KBM-7 (cell line): ENCODE results near the gene SCT.

Experiments used
- DNase-seq: peaks from one replicate; pipeline ENCODE4 v3.0.0-alpha.2; 2015
- in situ Hi-C: fragments of 300-500 bp; cut with MboI; formaldehyde crosslinking; loops from 2 replicates; pipeline ENCODE4 v1.14.3; 2020; ENCODE audit warnings: low sequenced_read_pairs, low pct_unique_long_range_greater_than_20kb, mixed read lengths

Gene SCT

DNA sequence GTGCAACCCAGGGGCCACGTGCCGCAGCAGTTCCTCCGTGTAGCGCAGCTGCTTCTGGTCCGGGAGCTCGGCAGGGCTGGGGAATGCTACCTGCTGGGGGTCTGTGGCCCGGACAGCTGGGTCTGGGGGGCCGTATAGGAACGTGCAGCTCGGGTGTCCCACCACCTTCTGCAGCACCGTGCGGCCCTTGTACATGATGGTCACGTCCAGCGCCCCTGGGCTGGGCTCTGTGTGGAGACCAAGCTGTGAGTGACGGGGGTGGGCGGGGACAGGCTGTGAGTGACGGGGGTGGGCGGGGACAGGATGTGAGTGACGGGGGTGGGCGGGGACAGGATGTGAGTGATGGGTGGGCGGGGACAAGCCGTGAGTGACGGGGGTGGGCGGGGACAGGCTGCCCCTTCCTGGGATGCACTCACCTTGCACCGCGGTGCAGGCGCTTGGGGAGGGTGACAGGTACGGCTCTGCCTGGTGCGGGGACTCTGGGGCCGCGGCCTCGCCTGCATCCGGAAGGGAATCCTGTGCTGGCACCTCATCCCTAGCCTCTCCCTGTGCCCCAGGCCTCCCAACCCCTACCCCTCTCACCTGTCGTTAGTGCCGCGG, 13.5 kb downstream of the SCT start:
- no peak for DNase-seq
- in situ Hi-C loops = no loop called here

DNA sequence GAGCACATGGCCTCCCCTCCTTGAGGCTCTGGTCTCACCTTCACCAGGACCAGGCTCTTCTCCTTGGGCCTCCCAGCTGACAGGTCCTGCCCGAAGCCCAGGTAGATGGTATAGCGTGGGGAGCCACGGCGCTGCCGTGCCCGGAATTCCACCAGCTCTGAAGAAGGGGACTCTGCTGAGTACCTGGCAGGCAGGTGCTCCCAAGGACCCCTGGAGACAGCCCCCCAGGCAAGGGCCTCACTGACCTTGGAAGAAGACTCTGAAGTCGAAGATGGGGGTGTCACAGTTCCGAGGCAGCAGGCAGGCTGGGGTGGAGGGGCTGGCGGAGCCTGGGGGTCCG, 14.1 kb downstream of the SCT start:
- in situ Hi-C loops = no loop called here
- no peak for DNase-seq

DNA sequence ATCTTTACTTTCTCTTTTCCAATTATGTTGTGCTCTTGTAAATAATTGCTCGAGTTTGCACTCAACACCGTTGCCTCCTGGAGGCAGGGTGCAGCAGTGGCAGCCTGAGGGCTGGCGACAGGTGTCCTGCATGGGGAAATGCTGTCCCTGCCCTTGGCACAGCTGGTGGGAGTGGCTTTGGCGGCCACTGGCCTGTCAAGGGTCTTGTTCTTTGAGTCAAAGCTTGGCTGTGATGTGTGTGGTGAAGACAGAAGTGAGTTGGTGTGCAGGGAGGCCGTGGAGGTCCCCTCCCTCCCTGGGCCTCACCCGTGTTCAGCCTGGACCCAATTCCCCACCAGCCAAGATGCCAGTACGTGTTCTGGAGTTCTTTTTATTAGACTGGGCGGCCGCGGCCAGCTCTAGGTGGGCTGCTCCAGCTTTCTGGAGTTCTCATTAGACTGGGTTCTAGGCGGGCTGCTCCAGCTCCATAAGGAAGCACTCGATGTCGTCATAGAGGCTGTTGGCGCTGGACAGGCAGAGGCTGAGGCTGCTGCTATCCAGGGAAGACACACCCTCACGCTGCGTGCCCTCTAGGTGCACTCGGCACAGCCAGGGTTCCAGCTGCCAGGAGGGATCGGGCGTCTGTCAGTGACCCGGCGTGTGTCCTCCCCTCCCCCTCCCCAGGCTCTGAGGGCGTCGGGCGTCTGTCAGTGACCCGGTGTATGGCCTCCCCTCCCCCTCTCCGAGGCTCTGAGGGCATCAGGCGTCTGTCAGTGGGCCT, 14.6 kb downstream of the SCT start:
- in situ Hi-C loops = no loop called here
- peak; percentile 41 for DNase-seq

DNA sequence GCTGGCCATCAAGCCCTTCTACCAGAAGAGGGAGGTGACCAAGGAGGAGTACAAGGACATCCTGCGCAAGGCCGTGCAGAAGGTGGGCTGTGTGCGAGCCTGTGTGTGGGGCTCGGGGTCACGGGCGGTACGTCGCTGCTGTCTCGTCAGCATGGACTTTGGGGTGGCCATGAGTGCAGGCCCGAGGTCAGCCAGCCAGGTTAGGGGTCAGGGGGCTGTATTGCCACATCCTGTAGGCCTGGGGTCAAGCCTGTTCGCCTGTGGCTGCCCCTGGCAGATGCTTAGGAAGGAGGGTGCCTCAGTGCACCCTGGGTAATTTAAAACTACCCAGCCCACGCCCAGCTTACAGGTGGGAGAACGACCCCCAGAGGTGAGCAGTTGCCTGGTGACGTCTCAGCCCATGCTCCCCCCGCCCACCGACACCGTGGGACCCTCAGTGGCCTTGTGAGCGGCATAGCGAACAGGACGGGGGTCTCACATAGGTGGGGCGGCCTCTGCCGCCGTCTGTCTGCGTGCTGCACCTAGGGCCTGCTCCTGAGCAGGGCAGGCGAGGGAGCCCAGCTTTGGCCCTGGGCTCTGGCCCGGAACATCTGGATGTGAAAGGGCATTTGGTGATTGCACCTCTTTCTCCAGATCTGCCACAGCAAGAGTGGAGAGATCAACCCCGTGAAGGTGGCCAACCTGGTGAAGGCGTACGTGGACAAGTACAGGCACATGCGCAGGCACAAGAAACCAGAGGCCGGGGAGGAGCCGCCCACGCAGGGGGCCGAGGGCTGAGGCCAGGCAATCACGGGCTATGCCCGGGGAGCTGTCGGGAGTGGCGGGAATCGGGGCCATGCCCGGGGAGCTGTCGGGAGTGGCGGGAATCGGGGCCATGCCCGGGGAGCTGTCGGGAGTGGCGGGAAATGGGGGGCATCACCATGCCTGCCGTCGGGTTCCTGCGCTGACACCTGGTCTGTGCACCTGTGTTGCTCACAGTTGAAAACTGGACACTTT, 15.7 kb downstream of the SCT start:
- DNase-seq = no peak
- in situ Hi-C loops = no loop called here

DNA sequence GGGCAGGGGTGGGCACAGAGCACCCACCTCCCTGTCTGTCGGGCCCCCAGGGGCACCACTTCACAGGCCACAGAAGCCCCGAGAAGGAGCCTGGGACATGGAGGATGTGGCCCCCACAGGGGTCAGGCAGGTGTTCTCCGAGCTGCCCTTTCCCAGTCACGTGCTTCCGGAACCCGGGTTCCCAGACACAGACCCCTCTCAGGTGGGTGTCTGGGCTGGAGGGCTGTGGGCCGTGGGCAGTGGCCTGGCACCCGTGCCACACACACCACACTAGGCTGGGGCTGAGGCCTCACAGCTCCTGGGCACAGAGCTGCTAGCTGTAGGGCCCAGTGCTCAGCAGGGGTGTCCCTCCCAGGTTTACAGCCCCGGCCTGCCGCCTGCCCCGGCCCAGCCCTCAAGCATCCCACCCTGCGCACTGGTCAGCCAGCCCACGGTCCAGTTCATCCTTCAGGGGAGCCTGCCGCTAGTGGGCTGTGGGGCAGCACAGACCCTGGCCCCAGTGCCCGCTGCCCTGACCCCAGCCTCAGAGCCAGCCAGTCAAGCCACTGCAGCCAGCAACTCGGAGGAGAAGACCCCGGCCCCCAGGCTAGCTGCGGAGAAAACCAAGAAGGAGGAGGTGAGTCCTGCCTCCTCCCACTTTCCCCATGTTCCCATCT, 16.7 kb downstream of the SCT start:
- DNase-seq = no peak
- in situ Hi-C loops = no loop called here

DNA sequence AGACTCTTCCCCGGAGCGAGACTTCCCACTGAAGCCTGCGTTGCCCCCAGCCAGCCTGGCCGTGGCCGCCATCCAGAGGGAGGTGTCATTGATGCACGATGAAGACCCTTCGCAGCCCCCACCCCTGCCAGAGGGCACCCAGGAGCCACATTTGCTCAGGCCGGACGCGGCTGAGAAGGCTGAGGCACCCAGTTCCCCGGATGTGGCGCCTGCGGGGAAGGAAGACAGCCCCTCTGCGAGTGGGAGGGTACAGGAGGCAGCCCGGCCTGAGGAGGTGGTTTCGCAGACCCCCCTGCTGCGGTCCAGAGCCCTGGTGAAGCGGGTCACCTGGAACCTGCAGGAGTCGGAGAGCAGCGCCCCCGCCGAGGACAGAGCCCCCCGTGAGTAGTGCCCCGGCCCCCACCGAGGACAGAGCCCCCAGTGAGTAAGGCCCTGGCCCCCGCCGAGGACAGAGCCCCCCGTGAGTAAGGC, 17.6 kb downstream of the SCT start:
- in situ Hi-C loops = no loop called here
- no peak for DNase-seq

DNA sequence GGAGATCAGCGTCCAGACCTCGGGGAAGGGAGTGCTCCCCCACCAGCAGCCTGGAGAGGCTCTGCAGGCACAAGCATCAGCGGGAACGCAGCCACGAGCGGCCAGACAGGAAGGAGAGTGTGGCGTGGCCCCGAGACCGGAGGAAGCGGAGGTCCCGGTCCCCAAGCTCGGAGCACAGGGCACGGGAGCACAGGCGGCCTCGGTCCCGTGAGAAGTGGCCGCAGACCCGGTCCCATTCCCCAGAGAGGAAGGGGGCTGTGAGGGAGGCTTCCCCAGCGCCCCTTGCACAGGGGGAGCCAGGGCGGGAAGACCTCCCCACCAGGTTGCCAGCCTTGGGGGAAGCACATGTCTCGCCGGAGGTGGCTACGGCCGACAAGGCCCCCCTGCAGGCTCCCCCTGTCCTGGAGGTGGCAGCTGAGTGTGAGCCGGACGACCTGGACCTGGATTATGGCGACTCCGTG, 18.2 kb downstream of the SCT start:
- no peak for DNase-seq
- in situ Hi-C loops = no loop called here

DNA sequence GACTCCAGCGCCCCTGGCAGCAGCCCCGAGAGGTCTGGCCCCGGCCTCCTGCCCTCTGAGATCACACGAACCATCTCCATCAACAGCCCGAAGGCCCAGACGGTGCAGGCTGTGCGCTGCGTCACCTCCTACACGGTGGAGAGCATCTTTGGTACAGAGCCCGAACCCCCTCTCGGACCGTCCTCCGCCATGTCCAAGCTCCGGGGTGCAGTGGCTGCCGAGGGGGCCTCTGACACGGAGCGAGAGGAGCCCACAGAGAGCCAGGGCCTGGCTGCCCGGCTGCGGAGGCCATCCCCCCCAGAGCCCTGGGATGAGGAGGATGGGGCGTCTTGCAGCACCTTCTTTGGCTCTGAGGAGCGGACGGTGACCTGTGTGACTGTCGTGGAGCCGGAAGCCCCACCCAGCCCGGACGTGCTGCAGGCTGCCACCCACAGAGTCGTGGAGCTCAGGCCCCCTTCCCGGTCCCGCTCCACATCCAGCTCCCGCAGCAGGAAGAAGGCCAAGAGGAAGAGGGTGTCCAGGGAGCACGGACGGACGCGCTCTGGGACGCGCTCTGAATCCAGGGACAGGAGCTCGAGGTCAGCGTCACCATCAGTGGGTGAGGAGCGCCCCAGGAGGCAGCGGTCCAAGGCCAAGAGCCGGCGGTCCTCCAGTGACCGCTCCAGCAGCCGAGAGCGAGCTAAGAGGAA, 18.9 kb downstream of the SCT start:
- in situ Hi-C loops = no loop called here
- DNase-seq = no peak

DNA sequence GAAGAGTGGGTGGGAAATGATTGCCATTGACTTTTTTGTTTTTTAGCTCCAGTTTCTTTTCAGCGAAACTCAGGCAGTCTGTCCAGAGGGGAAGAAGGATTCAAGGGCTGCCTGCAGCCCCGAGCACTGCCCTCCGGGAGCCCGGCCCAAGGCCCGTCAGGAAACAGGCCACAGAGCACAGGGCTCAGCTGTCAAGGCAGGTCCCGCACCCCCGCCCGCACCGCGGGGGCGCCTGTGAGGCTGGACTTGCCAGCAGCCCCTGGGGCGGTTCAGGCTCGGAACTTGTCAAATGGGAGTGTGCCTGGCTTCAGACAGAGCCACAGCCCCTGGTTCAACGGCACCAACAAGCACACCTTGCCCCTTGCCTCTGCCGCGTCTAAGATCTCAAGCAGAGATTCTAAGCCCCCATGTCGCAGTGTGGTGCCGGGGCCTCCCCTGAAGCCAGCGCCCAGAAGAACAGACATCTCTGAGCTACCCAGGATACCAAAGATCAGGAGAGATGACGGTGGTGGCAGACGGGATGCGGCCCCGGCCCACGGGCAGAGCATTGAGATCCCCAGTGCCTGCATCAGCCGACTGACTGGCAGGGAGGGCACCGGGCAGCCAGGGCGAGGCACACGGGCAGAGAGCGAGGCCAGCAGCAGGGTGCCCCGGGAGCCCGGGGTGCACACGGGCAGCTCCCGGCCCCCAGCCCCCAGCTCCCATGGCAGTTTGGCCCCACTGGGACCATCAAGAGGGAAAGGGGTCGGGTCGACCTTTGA, 19.8 kb downstream of the SCT start:
- in situ Hi-C loops = no loop called here

DNA sequence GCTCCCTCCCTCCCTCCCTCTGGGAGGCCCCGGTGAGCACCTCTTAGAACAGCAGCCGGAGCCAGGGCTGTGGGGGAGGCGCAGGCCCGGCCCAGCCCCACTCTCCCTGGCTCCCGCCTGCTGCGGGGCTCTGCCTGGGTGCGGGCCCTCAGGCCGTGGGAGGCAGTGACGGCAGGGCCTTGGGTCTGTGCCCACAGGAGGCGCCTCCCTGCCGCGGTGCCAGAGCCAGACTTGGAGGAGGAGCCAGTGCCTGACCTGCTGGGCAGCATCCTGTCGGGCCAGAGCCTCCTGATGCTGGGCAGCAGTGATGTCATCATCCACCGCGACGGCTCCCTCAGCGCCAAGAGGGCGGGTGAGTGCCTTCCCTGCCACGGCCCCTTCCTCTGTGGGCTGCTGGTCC, 20.7 kb downstream of the SCT start:
- in situ Hi-C loops = no loop called here
- DNase-seq = no peak

More for the DNA sequence above, 19.8 kb downstream of the SCT start:
- DNase-seq = no peak

DNA sequence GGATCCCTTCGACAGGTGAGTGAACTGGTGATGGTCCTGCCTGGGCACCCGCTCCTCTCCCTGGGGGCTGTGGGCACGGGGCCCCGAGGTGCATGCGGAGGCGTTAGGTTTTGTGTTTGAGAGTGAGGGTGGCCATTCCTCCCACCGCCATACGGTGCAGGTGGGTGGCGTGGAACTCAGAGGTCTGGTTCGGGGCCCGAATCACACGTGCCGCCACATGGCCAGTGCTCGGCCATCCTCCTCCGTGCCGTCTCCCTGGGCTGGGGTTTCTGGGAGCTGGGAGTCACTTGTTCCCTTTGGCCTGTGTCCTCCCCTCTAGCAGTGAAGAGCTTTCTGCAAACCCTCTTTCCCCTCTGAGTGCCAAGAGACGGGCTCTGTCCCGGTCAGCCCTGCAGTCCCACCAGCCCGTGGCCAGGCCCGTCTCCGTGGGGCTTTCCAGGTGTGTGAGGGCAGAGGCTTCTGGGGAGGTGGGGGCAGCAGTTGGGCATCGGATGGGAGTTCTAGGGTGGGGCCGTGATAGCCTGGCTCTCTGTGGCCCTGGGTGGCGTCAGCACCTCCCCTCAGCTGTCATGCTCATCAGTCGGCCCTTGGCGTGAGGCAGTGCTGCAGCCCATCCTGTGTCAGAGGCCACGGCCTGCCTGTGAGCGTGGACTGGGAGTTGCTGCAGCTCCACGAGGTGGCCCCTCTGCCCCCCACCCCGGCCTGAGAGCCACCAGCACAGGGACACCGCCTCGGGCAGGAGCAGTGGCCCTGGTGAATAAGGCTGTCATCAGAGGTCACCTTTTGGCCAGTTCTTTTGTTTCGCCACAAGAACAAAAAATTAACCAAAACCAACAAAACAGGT, 21.5 kb downstream of the SCT start:
- in situ Hi-C loops = no loop called here

DNA sequence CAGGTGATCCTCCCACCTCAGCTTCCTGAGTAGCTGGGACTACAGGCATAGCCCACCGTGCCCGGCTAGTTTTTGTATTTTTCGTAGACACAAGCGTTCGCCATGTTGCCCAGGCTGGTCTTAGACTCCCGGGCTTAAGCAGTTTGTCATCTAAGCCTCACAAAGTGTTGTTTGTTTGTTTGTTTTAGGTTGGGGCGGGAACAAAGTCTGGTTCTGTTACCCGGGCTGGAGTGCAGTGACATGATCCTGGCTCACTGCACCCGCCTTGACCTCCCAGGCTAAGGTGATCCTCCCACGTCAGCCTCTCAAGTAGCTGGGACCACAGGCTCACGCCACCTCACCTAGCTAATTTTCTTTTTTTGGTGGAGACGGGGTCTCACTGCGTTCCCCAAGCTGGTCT, 23.8 kb downstream of the SCT start:
- DNase-seq = no peak
- in situ Hi-C loops = no loop called here

More for the DNA sequence above, 21.5 kb downstream of the SCT start:
- DNase-seq = no peak

DNA sequence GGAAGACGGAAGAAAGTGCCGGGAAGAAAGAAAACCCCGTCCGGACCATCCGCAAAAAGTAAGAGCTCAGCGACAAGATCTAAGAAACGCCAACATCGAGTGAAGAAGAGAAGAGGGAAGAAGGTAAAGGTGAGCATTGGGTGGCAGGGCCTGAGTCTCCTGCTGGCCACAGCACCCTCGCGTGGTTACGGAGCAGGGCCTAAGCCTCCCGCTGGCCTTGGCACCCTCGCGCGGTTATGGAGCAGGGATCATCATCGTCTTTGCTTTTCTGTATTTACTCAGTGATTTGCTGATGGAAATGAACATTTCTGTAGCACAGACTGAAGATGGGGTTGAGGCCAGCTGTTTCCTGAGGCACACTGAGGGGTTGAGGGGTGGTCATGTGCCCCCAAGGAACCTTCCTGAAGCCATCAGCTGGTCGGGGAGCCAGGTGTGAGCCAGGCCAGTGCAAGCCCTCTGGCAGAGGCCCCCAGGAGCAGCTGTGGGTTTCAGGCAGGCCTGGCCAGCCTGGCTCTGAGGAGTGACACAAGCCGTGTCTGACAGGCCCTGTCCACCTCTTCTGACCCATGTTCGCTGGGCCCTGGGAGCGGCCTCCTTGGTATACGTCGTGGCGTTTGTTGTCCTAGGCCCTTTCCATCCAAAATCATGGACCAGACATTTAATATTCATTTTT, 25.3 kb downstream of the SCT start:
- in situ Hi-C loops = no loop called here
- no peak for DNase-seq

DNA sequence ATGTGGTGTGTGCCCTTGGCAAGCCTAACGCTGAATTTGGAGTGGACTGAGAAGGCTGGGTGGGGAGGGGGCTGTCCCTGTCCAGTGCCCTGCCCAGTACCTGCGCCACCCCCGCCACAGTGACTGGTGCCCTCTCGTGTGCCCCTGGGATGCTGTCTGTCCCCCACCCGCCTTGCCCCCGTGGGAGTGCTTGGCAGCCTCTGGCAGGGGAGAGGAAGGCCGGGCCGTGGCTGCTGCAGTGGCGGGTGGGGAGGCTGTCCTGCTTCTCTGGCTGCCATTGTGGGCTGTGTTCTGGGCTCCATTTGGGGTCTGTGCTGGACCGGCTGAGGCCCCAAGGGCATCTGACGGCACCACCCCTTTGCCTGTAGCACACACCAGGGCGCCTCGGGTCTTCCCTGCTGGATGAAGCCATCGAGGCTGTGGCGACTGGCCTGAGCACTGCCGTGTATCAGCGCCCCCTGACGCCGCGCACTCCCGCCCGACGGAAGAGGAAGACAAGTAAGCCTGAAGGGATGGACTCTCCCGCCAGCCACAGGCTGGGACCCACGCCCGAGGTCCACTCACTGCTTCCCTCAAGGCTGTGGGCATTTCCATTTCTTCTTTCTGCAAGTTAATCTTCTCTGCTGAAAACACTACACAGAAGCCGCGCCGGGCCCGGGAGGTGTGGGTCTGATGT, 28.8 kb downstream of the SCT start:
- DNase-seq = no peak
- in situ Hi-C loops = no loop called here

DNA sequence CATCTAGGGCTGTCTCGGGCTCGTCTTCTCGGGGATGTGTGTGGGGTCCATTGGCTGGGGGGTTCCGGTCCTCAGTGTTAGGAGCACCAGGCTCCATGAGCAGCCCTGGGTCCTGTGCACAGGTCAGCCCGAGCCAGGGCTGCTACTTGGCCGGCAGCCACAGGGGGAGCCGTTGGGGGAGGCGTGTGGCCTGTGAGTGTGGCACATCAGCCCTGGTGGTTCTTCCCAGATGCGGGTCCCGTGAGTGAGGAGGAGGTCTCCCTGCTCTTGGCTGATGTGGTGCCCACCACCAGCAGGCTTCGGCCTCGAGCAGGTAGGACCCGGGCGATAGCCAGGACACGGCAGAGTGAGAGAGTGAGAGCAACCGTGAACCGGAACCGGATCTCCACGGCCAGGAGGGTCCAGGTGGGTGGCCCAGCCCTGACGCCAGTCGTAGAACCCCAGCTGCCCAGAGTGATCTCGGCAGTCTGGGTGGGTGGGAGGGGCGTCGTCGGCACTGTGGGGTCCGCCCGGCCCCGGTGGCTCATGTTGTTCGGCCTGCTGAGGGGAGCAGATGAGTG, 29.7 kb downstream of the SCT start:
- in situ Hi-C loops = no loop called here
- DNase-seq = no peak

DNA sequence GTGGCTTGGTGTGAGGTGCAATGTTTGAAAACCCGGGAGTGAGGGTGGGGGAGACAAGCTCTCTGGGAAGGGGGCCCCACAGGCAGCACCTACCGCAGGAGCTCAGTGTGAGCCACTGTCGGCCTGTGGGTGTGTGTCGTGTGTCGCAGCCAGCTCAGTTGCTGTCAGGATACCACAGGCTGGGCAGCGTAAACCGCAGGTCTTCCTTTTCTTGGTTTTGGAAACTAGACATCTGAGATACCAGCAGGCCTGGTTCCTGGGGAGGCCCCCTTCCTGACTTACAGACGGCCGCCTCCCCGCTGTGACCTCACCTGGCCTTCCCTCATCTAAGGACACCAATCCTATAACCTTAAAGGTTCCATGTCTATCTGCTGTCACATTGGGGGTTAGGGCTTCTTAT, 30.6 kb downstream of the SCT start:
- in situ Hi-C loops = no loop called here

More for the DNA sequence above, 30.6 kb downstream of the SCT start:
- no peak for DNase-seq
